Panc1 (cell line): ENCODE results near the gene TGFB3. TPM values are rescaled to one million over a fixed set of nuclear protein-coding genes. Genes with fewer than 3 reads are reported as not detected.

Experiments used
- ATAC-seq: fragments of 200-7000 bp; cut with Tn5 transposase; 2 replicates; pipeline ENCODE4 v1.9.1; 2020; ENCODE audit warnings: mild to moderate bottlenecking, moderate library complexity
- BruUV-seq: library from RNA; stranded (reverse); fragments of 400-500 nt; replicated peaks from 2 replicates; lab custom pipeline; 2021; lab: Mats Ljungman, UMichigan
- CTCF ChIA-PET: fragments of 300-600 bp; sonication (Branson Sonifier 250); formaldehyde crosslinking; loops from one replicate; lab custom pipeline; 2022; ENCODE audit warnings: antibody characterized with exemption; lab: Charles Lee
- POLR2A ChIA-PET: fragments of 300-600 bp; sonication (Branson Sonifier 250); formaldehyde crosslinking; loops from one replicate; lab custom pipeline; 2022; ENCODE audit warnings: antibody characterized with exemption; lab: Charles Lee
- DNase-seq: peaks from one replicate; pipeline ENCODE4 v3.0.0-alpha.2; 2010; ENCODE audit warnings: low read depth, low spot score
- H3K27ac ChIP-seq: 2 replicates; pipeline ENCODE4 v1.5.1; 2011; ENCODE audit warnings: mild to moderate bottlenecking, low read length, inconsistent platforms
- H3K27me3 ChIP-seq: fragments of 200-500 bp; sonication (Bioruptor generic); 2 replicates; pipeline ENCODE4 v1.6.0; 2014; ENCODE audit warnings: low read length, inconsistent platforms; ENCODE audit not compliant: control insufficient read depth, insufficient read depth
- H3K36me3 ChIP-seq: fragments of 200-500 bp; sonication (Bioruptor generic); 2 replicates; pipeline ENCODE4 v1.5.1; 2014; ENCODE audit warnings: inconsistent platforms, mild to moderate bottlenecking, low read length, moderate library complexity; ENCODE audit not compliant: control insufficient read depth, insufficient read depth
- H3K4me1 ChIP-seq: 2 replicates; pipeline ENCODE4 v1.5.1; 2011; ENCODE audit warnings: inconsistent platforms, mild to moderate bottlenecking, low read length, moderate library complexity; ENCODE audit not compliant: control insufficient read depth, insufficient read depth
- H3K4me3 ChIP-seq, 2 experiments: 2 replicates each; pipeline ENCODE4 v1.5.1; 2011 to 2012; ENCODE audit warnings: low read depth in 2 of 2, low read length in 2 of 2, mild to moderate bottlenecking in 2 of 2, inconsistent platforms in 1 of 2, moderate library complexity in 1 of 2
- H3K9me3 ChIP-seq: fragments of 200-500 bp; sonication (Bioruptor generic); 2 replicates; pipeline ENCODE4 v1.5.1; 2014; ENCODE audit warnings: low read depth, mild to moderate bottlenecking, inconsistent platforms, low read length, moderate library complexity; ENCODE audit not compliant: control insufficient read depth, insufficient read depth
- CTCF ChIP-seq: fragments of 450-650 bp; IDR thresholded peaks from 2 replicates; pipeline ENCODE4 v1.5.1; 2017; ENCODE audit warnings: mild to moderate bottlenecking
- POLR2AphosphoS5 ChIP-seq: IDR thresholded peaks from 2 replicates; pipeline ENCODE4 v1.6.1; 2012; ENCODE audit warnings: mild to moderate bottlenecking, low read depth, low read length, moderate library complexity
- REST ChIP-seq, 2 experiments: IDR thresholded peaks; 2 replicates each; pipeline ENCODE4 v1.6.1; 2011 to 2012; ENCODE audit warnings: low read depth in 2 of 2, control low read depth in 1 of 2, low read length in 1 of 2, mild to moderate bottlenecking in 1 of 2, moderate library complexity in 1 of 2; ENCODE audit not compliant: insufficient read depth in 1 of 2
- SIN3A ChIP-seq: IDR thresholded peaks from 2 replicates; pipeline ENCODE4 v1.6.1; 2012; ENCODE audit warnings: low read depth, mild to moderate bottlenecking, low read length, moderate library complexity, borderline replicate concordance; ENCODE audit not compliant: insufficient read depth
- TCF7L2 ChIP-seq: IDR thresholded peaks from 2 replicates; pipeline ENCODE4 v1.6.1; 2011; ENCODE audit warnings: mild to moderate bottlenecking, low read depth, low read length, inconsistent platforms
- in situ Hi-C: cut with HindIII; loops from 2 replicates; pipeline ENCODE4 v1.10.0; 2016; ENCODE audit warnings: low sequenced_read_pairs, low pct_unique_long_range_greater_than_20kb
- intact Hi-C: fragments of 100-400 bp; cut with micrococcal nuclease; formaldehyde crosslinking; loops from one replicate; pipeline ENCODE4 v1.10.0; 2022; ENCODE audit not compliant: unreplicated experiment
- total RNA-seq: library from RNA; stranded (reverse); gene quantifications from one replicate; pipeline ENCODE4 v1.2.1, GENCODE V29; 2021; ENCODE audit not compliant: unreplicated experiment

TGFB3 gene
- total RNA-seq, 1 experiment from 2014 or later: 9.6 TPM

- POLR2A ChIA-PET: no interaction called here
- TF ChIP-seq POLR2AphosphoS5 (no peak), SIN3A (no peak), CTCF (no peak), REST (IDR thresholded peaks at IDR 0.05; ENCODE audit: insufficient read depth in 1 of 2, low read depth in 2 of 2, low read length in 1 of 2) (no peak), TCF7L2 (no peak)
- no peaks in the 10 kb centered on the region for H3K4me1 ChIP-seq
- ATAC-seq: no peak
- in situ Hi-C loops (no loop called here), intact Hi-C loops (no loop called here)
- H3K27me3 ChIP-seq: no peaks in the 10 kb centered on the region
- no TSS peak for BruUV-seq
- H3K27ac ChIP-seq: no peak overlapping the region
- H3K9me3 ChIP-seq: peaks cover 8% of the 10 kb centered on the region; the same call in 1 of the 2 replicates
- CTCF ChIA-PET: no interaction called here
- DNase-seq: no peak
- no peaks in the 10 kb centered on the region; the same call in 1 of the 2 replicates for H3K36me3 ChIP-seq
- H3K4me3 ChIP-seq: no peak overlapping the region
These were observed 20.6 kb upstream of the TGFB3 start for GRCh38 chr14:76002383-76002782.

GRCh38 chr14:75999511-76000190 lies 17.9 kb upstream of the TGFB3 start:
- ChIA-PET POLR2A (no interaction called here), CTCF (no interaction called here)
- Histone ChIP-seq H3K4me1 (no peaks in the 10 kb centered on the region), H3K9me3 (peaks cover 6% of the 10 kb centered on the region; the same call in 1 of the 2 replicates), H3K4me3 (no peak overlapping the region), H3K27ac (no peak overlapping the region), H3K36me3 (no peaks in the 10 kb centered on the region; the same call in 1 of the 2 replicates), H3K27me3 (no peaks in the 10 kb centered on the region)
- DNase-seq: no peak
- in situ Hi-C loops: no loop called here
- intact Hi-C loops: no loop called here
- TF ChIP-seq POLR2AphosphoS5 (no peak), TCF7L2 (no peak), SIN3A (no peak)
- no TSS peak for BruUV-seq
- ATAC-seq: no peak

GRCh38 chr14:75996488-75996887 lies 14.7 kb upstream of the TGFB3 start:
- ATAC-seq (no peak), DNase-seq (no peak)
- Histone ChIP-seq H3K4me3 (no peak overlapping the region), H3K27ac (no peak overlapping the region), H3K27me3 (no peaks in the 10 kb centered on the region), H3K4me1 (no peaks in the 10 kb centered on the region), H3K36me3 (no peaks in the 10 kb centered on the region), H3K9me3 (no peaks in the 10 kb centered on the region)
- in situ Hi-C loops: no loop called here
- TF ChIP-seq CTCF (no peak), REST (IDR thresholded peaks at IDR 0.05; ENCODE audit: insufficient read depth in 1 of 2, low read depth in 2 of 2, low read length in 1 of 2) (no peak), POLR2AphosphoS5 (no peak), SIN3A (no peak), TCF7L2 (no peak)
- intact Hi-C loops: no loop called here
- CTCF ChIA-PET: no interaction called here
- BruUV-seq: no TSS peak
- POLR2A ChIA-PET: no interaction called here
